Measurements from ENCODE around the gene GABBR2.

The GABBR2 gene

GRCh38 chr9:98342098-98342819 lies 366.5 kb downstream of the GABBR2 start:
- DNase-seq (ENCODE audit: low read depth) = no peak
- H3K4me3 ChIP-seq (ENCODE audit: low read depth, low read length) = no peak overlapping the region
- TF ChIP-seq CTCF (IDR thresholded peaks at IDR 0.05; ENCODE audit: low read depth, low read length, missing control alignments) = no peak

DNA sequence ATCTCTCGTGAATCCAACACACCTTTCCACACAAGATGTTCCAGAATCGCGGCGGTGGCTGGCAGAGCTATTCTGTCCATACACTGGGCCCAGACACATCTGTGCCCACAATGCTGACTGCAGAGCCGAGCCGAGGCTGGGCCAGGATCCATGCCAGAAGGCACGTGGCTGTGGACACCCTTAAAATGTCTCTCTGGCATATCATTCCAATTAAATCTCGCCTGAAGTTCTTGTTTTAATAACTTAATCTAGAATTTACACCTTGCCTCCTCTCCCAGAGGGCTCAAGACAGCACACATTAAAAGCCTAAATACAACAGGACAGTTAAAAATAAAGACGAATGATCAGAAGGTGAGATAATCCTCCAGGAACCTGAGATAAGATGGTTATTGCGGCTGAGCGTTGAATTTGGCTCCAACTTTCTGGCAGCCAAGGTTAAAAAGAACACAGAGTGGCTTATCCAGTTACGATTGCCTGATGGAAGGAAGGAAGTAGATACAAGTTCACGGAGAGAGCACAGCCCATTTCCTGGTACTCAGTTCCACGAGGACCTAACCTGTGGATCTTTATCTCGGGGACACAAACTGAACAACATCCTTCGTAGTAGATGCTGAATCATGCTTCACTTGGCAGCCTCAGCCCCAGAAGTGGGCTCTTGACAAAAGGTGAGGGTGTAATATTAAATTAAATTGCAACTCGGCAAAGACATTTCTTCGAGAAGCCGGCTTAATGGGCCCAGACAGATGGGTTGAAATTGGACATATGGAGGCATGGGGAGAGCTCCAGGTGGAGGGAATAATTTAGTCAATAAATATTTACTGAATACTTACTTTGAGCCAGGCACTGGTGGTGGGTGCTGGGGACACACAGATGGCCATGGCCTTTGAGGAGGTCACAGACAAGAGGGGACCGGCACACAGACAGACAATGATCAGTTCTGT lies 367.3 kb downstream of the GABBR2 start:
- no peak for TF ChIP-seq CTCF (IDR thresholded peaks at IDR 0.05; ENCODE audit: low read depth, low read length, missing control alignments)
- DNase-seq (ENCODE audit: low read depth) = no peak
- H3K4me3 ChIP-seq (ENCODE audit: low read depth, low read length) = no peak overlapping the region

- no peak for TF ChIP-seq CTCF (IDR thresholded peaks at IDR 0.05; ENCODE audit: low read depth, low read length, missing control alignments)
- no peak for DNase-seq (ENCODE audit: low read depth)
- H3K4me3 ChIP-seq (ENCODE audit: low read depth, low read length) = no peak overlapping the region
Measured at GRCh38 chr9:98339987-98340800, 368.5 kb downstream of the GABBR2 start.

GRCh38 chr9:98335661-98336060 lies 373.1 kb downstream of the GABBR2 start:
- TF ChIP-seq CTCF (IDR thresholded peaks at IDR 0.05; ENCODE audit: low read depth, low read length, missing control alignments) = no peak
- no peak for DNase-seq (ENCODE audit: low read depth)
- H3K4me3 ChIP-seq (ENCODE audit: low read depth, low read length) = no peak overlapping the region

- H3K4me3 ChIP-seq (ENCODE audit: low read depth, low read length) = no peak overlapping the region
- DNase-seq (ENCODE audit: low read depth) = no peak
- no peak for TF ChIP-seq CTCF (IDR thresholded peaks at IDR 0.05; ENCODE audit: low read depth, low read length, missing control alignments)
Measured at GRCh38 chr9:98334796-98335195, 373.9 kb downstream of the GABBR2 start.

- DNase-seq (ENCODE audit: low read depth) = no peak
Measured at GRCh38 chr9:98333703-98334582, 374.8 kb downstream of the GABBR2 start.

More at GRCh38 chr9:98333703-98334582, 374.8 kb downstream of the GABBR2 start:
- TF ChIP-seq CTCF (IDR thresholded peaks at IDR 0.05; ENCODE audit: low read depth, low read length, missing control alignments) = no peak
- no peak overlapping the region for H3K4me3 ChIP-seq (ENCODE audit: low read depth, low read length)
